Neural cell (in vitro differentiated cells): ENCODE results near the gene NUB1.
A peak's percentile ranks its signal among the peaks of the same experiment; 100 is the strongest.

Experiments used
- EP300 ChIP-seq: fragments of 450-650 bp; conservative IDR thresholded peaks from 2 replicates; pipeline ENCODE4 v1.6.1; 2014; ENCODE audit warnings: antibody characterized with exemption, mild to moderate bottlenecking, moderate library complexity; ENCODE audit not compliant: poor library complexity, severe bottlenecking
- EZH2 ChIP-seq: fragments of 200-600, 300-800 bp; shearing (Covaris generic), sonication (generic); IDR thresholded peaks from 2 replicates; pipeline ENCODE4 v1.6.1; 2014; ENCODE audit warnings: antibody characterized with exemption, low read length, borderline replicate concordance, mild to moderate bottlenecking; ENCODE audit not compliant: insufficient read depth, poor library complexity, severe bottlenecking
- MXI1 ChIP-seq: fragments of 450-650 bp; conservative IDR thresholded peaks from 2 replicates; pipeline ENCODE4 v1.6.1; 2014; ENCODE audit warnings: antibody characterized with exemption, mild to moderate bottlenecking; ENCODE audit not compliant: poor library complexity, severe bottlenecking
- POLR2AphosphoS5 ChIP-seq: IDR thresholded peaks from 2 replicates; pipeline ENCODE4 v1.6.1; 2012
- SMC3 ChIP-seq: fragments of 450-650 bp; conservative IDR thresholded peaks from 2 replicates; pipeline ENCODE4 v1.6.1; 2014; ENCODE audit warnings: antibody characterized with exemption, mild to moderate bottlenecking, moderate library complexity; ENCODE audit not compliant: poor library complexity
- TAF1 ChIP-seq: IDR thresholded peaks from 2 replicates; pipeline ENCODE4 v1.6.1; 2012; ENCODE audit warnings: low read depth
- TF ChIP-seq, protein P1 (sequence below): IDR thresholded peaks from 2 replicates; pipeline ENCODE4 v1.6.1; 2012; ENCODE audit warnings: borderline replicate concordance
- TF ChIP-seq, protein P2 (sequence below): fragments of 450-650 bp; IDR thresholded peaks from 2 replicates; pipeline ENCODE4 v1.5.1; 2014; ENCODE audit warnings: antibody characterized with exemption, mild to moderate bottlenecking, moderate library complexity; ENCODE audit not compliant: poor library complexity, severe bottlenecking

DNA sequence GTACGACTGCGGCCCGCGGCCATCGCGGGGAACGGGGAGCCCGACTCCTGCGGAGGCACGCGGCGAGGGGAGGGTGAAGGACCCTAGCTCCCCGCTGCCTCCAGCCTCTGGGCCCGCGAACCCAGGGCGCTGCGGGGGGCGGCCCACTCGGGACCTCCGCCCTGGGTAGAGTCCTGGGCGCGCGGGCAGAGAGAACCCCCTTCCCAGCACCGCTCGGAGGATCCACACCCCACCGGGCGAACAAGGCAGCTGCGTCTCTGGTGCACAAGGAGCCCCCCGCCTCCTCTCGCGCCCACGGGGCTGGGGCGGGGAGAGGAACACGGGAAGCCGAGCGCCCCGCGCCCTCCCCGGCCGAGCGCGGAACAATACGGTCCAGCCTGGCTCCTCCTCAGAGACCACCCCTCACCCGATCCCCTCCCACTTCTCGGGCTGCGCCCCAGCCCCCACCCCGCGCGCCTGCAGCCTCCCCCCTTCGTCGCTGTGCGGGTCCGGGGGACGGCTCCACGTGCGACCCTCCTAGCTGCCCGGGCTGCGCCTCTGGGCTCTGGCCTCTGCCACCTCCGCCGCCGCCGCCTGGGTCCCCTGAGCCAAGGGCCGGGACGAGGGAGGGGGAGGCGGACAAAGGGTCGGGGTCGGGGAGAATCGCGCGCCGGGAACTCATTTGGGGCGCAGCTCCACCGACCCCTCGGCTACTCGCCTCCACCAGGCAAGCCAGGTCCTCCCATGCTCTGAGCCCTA is 68.2 kb downstream of the NUB1 start, which contains the start of gene WDR86:
- TF ChIP-seq, protein P1, sequence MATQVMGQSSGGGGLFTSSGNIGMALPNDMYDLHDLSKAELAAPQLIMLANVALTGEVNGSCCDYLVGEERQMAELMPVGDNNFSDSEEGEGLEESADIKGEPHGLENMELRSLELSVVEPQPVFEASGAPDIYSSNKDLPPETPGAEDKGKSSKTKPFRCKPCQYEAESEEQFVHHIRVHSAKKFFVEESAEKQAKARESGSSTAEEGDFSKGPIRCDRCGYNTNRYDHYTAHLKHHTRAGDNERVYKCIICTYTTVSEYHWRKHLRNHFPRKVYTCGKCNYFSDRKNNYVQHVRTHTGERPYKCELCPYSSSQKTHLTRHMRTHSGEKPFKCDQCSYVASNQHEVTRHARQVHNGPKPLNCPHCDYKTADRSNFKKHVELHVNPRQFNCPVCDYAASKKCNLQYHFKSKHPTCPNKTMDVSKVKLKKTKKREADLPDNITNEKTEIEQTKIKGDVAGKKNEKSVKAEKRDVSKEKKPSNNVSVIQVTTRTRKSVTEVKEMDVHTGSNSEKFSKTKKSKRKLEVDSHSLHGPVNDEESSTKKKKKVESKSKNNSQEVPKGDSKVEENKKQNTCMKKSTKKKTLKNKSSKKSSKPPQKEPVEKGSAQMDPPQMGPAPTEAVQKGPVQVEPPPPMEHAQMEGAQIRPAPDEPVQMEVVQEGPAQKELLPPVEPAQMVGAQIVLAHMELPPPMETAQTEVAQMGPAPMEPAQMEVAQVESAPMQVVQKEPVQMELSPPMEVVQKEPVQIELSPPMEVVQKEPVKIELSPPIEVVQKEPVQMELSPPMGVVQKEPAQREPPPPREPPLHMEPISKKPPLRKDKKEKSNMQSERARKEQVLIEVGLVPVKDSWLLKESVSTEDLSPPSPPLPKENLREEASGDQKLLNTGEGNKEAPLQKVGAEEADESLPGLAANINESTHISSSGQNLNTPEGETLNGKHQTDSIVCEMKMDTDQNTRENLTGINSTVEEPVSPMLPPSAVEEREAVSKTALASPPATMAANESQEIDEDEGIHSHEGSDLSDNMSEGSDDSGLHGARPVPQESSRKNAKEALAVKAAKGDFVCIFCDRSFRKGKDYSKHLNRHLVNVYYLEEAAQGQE, result no peak
- TF ChIP-seq, protein P2, sequence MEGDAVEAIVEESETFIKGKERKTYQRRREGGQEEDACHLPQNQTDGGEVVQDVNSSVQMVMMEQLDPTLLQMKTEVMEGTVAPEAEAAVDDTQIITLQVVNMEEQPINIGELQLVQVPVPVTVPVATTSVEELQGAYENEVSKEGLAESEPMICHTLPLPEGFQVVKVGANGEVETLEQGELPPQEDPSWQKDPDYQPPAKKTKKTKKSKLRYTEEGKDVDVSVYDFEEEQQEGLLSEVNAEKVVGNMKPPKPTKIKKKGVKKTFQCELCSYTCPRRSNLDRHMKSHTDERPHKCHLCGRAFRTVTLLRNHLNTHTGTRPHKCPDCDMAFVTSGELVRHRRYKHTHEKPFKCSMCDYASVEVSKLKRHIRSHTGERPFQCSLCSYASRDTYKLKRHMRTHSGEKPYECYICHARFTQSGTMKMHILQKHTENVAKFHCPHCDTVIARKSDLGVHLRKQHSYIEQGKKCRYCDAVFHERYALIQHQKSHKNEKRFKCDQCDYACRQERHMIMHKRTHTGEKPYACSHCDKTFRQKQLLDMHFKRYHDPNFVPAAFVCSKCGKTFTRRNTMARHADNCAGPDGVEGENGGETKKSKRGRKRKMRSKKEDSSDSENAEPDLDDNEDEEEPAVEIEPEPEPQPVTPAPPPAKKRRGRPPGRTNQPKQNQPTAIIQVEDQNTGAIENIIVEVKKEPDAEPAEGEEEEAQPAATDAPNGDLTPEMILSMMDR, result peak; percentile 35
- TF ChIP-seq MXI1 (peak; percentile 71), EZH2 (no peak), TAF1 (no peak), POLR2AphosphoS5 (peak; percentile 47), EP300 (no peak), SMC3 (peak; percentile 10)
